Astrocyte (in vitro differentiated cells and primary cell): ENCODE measurements around the gene ERVH48-1. TPM values are rescaled to one million over a fixed set of nuclear protein-coding genes. Genes with fewer than 3 reads are reported as not detected.
"Not testable (repeated sequence)": the region's sequence is repeated elsewhere in the genome, so short reads cannot be mapped to it uniquely, and the experiment has no call there.

Experiments used
- DNase-seq: peaks from one replicate; pipeline ENCODE4 v3.0.0-alpha.2; 2010; ENCODE audit warnings: low read depth
- FAIRE-seq: peaks from 2 replicates; lab custom pipeline; 2011; peaks lifted over from hg19 to GRCh38; lab: Jason Lieb, UNC
- H2AFZ ChIP-seq: 2 replicates; pipeline ENCODE4 v1.6.0; 2012; ENCODE audit warnings: low read depth, low read length, inconsistent platforms
- H3K27ac ChIP-seq: 2 replicates; pipeline ENCODE4 v1.5.1; 2011; ENCODE audit warnings: low read depth, low read length, inconsistent platforms
- H3K27me3 ChIP-seq: 2 replicates; pipeline ENCODE4 v1.6.0; 2011; ENCODE audit warnings: low read length, inconsistent platforms; ENCODE audit not compliant: insufficient read depth
- H3K36me3 ChIP-seq: 2 replicates; pipeline ENCODE4 v1.5.1; 2011; ENCODE audit warnings: low read length, inconsistent platforms; ENCODE audit not compliant: insufficient read depth
- H3K4me1 ChIP-seq: 2 replicates; pipeline ENCODE4 v1.5.1; 2011; ENCODE audit warnings: low read length, inconsistent platforms; ENCODE audit not compliant: insufficient read depth
- H3K4me2 ChIP-seq: 2 replicates; pipeline ENCODE4 v1.6.0; 2012; ENCODE audit warnings: low read length, inconsistent platforms
- H3K4me3 ChIP-seq: 2 replicates; pipeline ENCODE4 v1.5.1; 2011; ENCODE audit warnings: low read depth, mild to moderate bottlenecking, low read length, inconsistent platforms; ENCODE audit not compliant: insufficient read depth
- H3K79me2 ChIP-seq: 2 replicates; pipeline ENCODE4 v1.6.0; 2012; ENCODE audit warnings: mild to moderate bottlenecking, low read length, inconsistent platforms; ENCODE audit not compliant: insufficient read depth
- H3K9ac ChIP-seq: 2 replicates; pipeline ENCODE4 v1.6.0; 2012; ENCODE audit warnings: mild to moderate bottlenecking, low read length, inconsistent platforms
- H3K9me3 ChIP-seq: 2 replicates; pipeline ENCODE4 v1.5.1; 2012; ENCODE audit warnings: low read depth, mild to moderate bottlenecking, low read length, inconsistent platforms; ENCODE audit not compliant: insufficient read depth
- H4K20me1 ChIP-seq: 2 replicates; pipeline ENCODE4 v1.6.0; 2012; ENCODE audit warnings: low read length, inconsistent platforms; ENCODE audit not compliant: insufficient read depth
- H3K27ac Mint-ChIP-seq: one replicate; pipeline ENCODE4 v1.8.0; 2021; ENCODE audit warnings: mild to moderate bottlenecking, mixed read lengths; ENCODE audit not compliant: unreplicated experiment
- H3K27me3 Mint-ChIP-seq: one replicate; pipeline ENCODE4 v1.8.0; 2021; ENCODE audit warnings: low read depth, mixed read lengths; ENCODE audit not compliant: unreplicated experiment
- H3K36me3 Mint-ChIP-seq: one replicate; pipeline ENCODE4 v1.8.0; 2021; ENCODE audit warnings: low read depth, mixed read lengths; ENCODE audit not compliant: unreplicated experiment
- H3K4me1 Mint-ChIP-seq: one replicate; pipeline ENCODE4 v1.8.0; 2021; ENCODE audit warnings: low read depth, mixed read lengths; ENCODE audit not compliant: unreplicated experiment
- H3K4me3 Mint-ChIP-seq: one replicate; pipeline ENCODE4 v1.8.0; 2021; ENCODE audit warnings: mild to moderate bottlenecking, moderate library complexity, mixed read lengths; ENCODE audit not compliant: unreplicated experiment
- H3K9me3 Mint-ChIP-seq: one replicate; pipeline ENCODE4 v1.8.0; 2021; ENCODE audit warnings: mild to moderate bottlenecking, mixed read lengths; ENCODE audit not compliant: unreplicated experiment
- EZH2 ChIP-seq: IDR thresholded peaks from 2 replicates; pipeline ENCODE4 v1.6.1; 2012; ENCODE audit warnings: mild to moderate bottlenecking, low read length, inconsistent platforms; ENCODE audit not compliant: insufficient read depth
- total RNA-seq: library from RNA; stranded (reverse); gene quantifications from 2 replicates; pipeline ENCODE4 v1.2.1, GENCODE V29; 2021
- TF ChIP-seq, protein P1 (sequence below): IDR thresholded peaks from 2 replicates; pipeline ENCODE4 v1.5.1; 2011; ENCODE audit warnings: low read depth, mild to moderate bottlenecking, inconsistent platforms, low read length, moderate library complexity; ENCODE audit not compliant: insufficient read depth

ERVH48-1 gene
- total RNA-seq, 1 donor from 2014 or later: 1.1 TPM

DNA sequence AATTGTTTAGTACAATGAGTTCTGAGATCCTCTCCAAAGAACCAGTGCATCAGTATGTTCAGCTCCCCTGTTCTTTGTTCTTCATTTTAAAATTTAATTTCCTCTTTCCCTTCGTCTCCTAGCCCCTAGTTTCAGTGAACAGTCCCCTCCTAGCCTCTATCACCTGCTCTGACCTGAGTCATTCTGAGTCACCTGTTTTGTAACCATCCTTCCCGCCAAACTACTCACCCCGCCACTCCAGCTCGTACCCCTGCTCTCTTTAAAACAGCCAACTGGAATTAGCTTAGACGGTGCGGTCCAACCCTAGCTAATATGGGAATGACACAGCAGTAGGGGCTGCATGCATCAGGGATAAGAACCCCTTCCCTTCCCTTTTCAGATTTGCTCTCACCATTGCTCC, 16.8 kb upstream of the ERVH48-1 start:
- no peaks in the 10 kb centered on the region for H3K27me3 Mint-ChIP-seq
- TF ChIP-seq, protein P1, sequence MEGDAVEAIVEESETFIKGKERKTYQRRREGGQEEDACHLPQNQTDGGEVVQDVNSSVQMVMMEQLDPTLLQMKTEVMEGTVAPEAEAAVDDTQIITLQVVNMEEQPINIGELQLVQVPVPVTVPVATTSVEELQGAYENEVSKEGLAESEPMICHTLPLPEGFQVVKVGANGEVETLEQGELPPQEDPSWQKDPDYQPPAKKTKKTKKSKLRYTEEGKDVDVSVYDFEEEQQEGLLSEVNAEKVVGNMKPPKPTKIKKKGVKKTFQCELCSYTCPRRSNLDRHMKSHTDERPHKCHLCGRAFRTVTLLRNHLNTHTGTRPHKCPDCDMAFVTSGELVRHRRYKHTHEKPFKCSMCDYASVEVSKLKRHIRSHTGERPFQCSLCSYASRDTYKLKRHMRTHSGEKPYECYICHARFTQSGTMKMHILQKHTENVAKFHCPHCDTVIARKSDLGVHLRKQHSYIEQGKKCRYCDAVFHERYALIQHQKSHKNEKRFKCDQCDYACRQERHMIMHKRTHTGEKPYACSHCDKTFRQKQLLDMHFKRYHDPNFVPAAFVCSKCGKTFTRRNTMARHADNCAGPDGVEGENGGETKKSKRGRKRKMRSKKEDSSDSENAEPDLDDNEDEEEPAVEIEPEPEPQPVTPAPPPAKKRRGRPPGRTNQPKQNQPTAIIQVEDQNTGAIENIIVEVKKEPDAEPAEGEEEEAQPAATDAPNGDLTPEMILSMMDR: no peak
- no peak for TF ChIP-seq EZH2
- peaks cover 2% of the 10 kb centered on the region for H3K9me3 Mint-ChIP-seq
- peaks cover 9% of the 10 kb centered on the region for H3K4me1 Mint-ChIP-seq
- H3K36me3 Mint-ChIP-seq: peaks cover 2% of the 10 kb centered on the region
- peaks cover 8% of the 10 kb centered on the region for H3K4me1 ChIP-seq
- no peaks in the 10 kb centered on the region for H3K9me3 ChIP-seq
- no peak overlapping the region for H3K4me3 ChIP-seq
- H3K9ac ChIP-seq: no peak overlapping the region
- FAIRE-seq (no peak), DNase-seq (no peak)
- H3K79me2 ChIP-seq: no peaks in the 10 kb centered on the region
- H3K4me2 ChIP-seq: no peak overlapping the region
- H3K36me3 ChIP-seq: no peaks in the 10 kb centered on the region
- H3K27me3 ChIP-seq: no peaks in the 10 kb centered on the region
- no peaks in the 10 kb centered on the region for H4K20me1 ChIP-seq
- no peak overlapping the region for H3K27ac Mint-ChIP-seq
- no peak overlapping the region for H3K27ac ChIP-seq
- no peak overlapping the region for H2AFZ ChIP-seq
- no peak overlapping the region for H3K4me3 Mint-ChIP-seq

DNA sequence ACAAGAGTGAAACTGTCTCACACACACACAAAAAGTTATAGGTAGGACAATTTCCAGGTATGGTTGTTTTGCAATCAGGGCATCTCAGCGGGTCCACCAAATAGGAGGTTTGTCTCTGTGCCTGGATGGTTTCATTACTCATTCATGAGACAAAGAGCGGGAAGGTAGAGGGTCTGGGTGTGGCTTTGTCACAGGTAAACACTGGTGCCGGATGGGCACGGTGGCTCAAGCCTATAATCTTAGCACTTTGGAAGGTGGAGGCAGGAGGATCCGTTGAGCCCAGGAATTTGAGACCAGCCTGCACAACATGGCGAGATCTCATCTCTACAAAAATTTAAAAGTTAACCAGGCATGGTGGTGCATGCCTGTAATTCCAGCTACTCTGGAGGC, 16.3 kb upstream of the ERVH48-1 start:
- H2AFZ ChIP-seq: no peak overlapping the region
- H3K4me2 ChIP-seq: no peak overlapping the region
- peaks cover 8% of the 10 kb centered on the region for H3K4me1 ChIP-seq
- no peaks in the 10 kb centered on the region for H3K79me2 ChIP-seq
- no peak overlapping the region for H3K4me3 ChIP-seq
- no peaks in the 10 kb centered on the region for H3K27me3 ChIP-seq
- DNase-seq (no peak), FAIRE-seq (no peak)
- peaks cover 2% of the 10 kb centered on the region for H3K9me3 Mint-ChIP-seq
- H4K20me1 ChIP-seq: no peaks in the 10 kb centered on the region
- H3K36me3 Mint-ChIP-seq: peaks cover 2% of the 10 kb centered on the region
- no peak overlapping the region for H3K27ac ChIP-seq
- TF ChIP-seq, protein P1: no peak
- no peak for TF ChIP-seq EZH2
- H3K27ac Mint-ChIP-seq: no peak overlapping the region
- no peaks in the 10 kb centered on the region for H3K9me3 ChIP-seq
- H3K36me3 ChIP-seq: no peaks in the 10 kb centered on the region
- H3K4me1 Mint-ChIP-seq: peaks cover 14% of the 10 kb centered on the region
- H3K4me3 Mint-ChIP-seq: no peak overlapping the region
- H3K9ac ChIP-seq: no peak overlapping the region
- no peaks in the 10 kb centered on the region for H3K27me3 Mint-ChIP-seq

DNA sequence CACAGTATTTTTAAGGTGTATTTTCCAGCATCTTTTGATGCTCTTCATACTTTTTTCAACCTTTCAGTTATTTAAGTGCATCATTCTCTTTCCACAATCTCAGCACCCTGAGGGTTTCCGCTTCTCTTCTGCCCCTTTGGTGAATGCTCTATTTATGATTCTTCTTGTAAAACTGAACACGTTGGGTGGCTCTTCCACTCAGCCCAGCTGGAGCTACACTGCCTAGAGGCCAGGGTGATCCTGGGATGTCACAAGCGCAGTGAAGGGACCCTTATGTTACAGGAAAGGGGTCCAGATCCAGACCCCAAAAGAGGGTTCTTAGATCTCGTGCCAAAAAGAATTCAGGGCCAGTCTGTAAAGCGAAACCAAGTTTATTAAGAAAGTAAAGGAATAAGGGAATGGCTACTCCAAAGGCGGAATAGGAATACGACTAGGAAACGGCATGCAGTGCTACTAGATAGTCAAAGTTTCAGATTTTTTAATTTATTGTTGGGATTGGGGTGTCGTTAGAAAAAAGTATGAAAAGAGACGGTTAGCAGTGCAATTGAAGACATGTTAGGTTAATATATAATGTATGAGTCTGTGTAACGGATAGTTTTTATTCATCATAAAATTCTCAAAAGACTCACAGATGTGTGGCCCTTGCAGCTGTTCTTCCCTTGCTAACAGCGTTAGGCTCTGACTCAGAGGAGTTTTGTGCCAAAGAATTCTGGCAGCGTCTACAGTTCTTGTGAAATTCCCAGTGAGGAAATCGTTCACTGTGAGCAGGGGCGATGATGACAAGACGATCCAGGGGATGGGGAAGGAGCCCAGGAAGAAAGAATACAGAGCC, 14.4 kb upstream of the ERVH48-1 start:
- peak overlapping the region; percentile 61 for H3K4me3 Mint-ChIP-seq
- Histone ChIP-seq H3K79me2 (no peaks in the 10 kb centered on the region), H3K4me1 (peaks cover 8% of the 10 kb centered on the region), H4K20me1 (no peaks in the 10 kb centered on the region), H3K4me3 (peak overlapping the region; percentile 3), H3K9ac (no peak overlapping the region), H3K36me3 (no peaks in the 10 kb centered on the region), H3K9me3 (no peaks in the 10 kb centered on the region), H3K27me3 (no peaks in the 10 kb centered on the region), H3K27ac (no peak overlapping the region), H3K4me2 (peak overlapping the region; percentile 50), H2AFZ (no peak overlapping the region)
- peak overlapping the region; percentile 60 for H3K27ac Mint-ChIP-seq
- FAIRE-seq: peak; percentile 39
- peaks cover 2% of the 10 kb centered on the region for H3K36me3 Mint-ChIP-seq
- no peaks in the 10 kb centered on the region for H3K27me3 Mint-ChIP-seq
- TF ChIP-seq, protein P1: no peak
- TF ChIP-seq EZH2: no peak
- peaks cover 16% of the 10 kb centered on the region for H3K4me1 Mint-ChIP-seq
- peaks cover 2% of the 10 kb centered on the region for H3K9me3 Mint-ChIP-seq
- peak; percentile 94 for DNase-seq

DNA sequence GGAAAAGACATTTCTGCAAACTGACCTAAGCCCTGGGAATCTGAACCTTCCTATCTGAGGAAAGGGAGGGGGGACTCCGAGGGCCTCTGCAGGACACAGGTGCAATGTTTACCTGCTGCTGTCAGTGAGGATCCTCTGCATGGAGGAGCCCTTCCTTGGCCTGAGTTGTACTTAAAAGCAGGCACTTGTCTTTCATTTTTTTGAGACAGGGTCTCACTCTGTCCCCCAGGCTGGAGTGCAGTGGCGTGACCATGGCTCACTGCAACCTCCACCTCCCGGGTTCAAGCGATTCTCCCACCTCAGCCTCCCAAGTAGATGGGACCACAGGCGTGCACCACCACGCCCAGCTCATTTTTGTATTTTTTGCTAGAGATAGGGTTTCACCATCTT, 13.2 kb upstream of the ERVH48-1 start:
- not testable (repeated sequence) for H3K27ac Mint-ChIP-seq, H3K4me3 ChIP-seq, H3K9me3 Mint-ChIP-seq

More for the DNA sequence above, 13.2 kb upstream of the ERVH48-1 start:
- not testable (repeated sequence) for H3K27ac ChIP-seq, H3K4me1 ChIP-seq, H3K79me2 ChIP-seq, H3K9me3 ChIP-seq, DNase-seq, H3K36me3 Mint-ChIP-seq, H3K27me3 ChIP-seq, H3K4me3 Mint-ChIP-seq, FAIRE-seq, H3K27me3 Mint-ChIP-seq, H4K20me1 ChIP-seq, H3K9ac ChIP-seq, H2AFZ ChIP-seq, H3K4me2 ChIP-seq, H3K36me3 ChIP-seq
- peaks cover 16% of the 10 kb centered on the region for H3K4me1 Mint-ChIP-seq
